Stimulated activated CD8-positive, alpha-beta memory T cell treated with anti-CD3 and anti-CD28 coated beads, Interleukin-7, amount 100 ng/mL, for 1 hour (primary cell): Measurements from ENCODE around the gene B4GALNT4.
"Not testable (repeated sequence)": the region's sequence is repeated elsewhere in the genome, so short reads cannot be mapped to it uniquely, and the experiment has no call there.

Experiments used
- DNase-seq, 2 donors: peaks; one replicate each; pipeline ENCODE4 v3.0.0-alpha.2; 2020; ENCODE audit warnings: low read depth in 2 of 2

Gene B4GALNT4

DNA sequence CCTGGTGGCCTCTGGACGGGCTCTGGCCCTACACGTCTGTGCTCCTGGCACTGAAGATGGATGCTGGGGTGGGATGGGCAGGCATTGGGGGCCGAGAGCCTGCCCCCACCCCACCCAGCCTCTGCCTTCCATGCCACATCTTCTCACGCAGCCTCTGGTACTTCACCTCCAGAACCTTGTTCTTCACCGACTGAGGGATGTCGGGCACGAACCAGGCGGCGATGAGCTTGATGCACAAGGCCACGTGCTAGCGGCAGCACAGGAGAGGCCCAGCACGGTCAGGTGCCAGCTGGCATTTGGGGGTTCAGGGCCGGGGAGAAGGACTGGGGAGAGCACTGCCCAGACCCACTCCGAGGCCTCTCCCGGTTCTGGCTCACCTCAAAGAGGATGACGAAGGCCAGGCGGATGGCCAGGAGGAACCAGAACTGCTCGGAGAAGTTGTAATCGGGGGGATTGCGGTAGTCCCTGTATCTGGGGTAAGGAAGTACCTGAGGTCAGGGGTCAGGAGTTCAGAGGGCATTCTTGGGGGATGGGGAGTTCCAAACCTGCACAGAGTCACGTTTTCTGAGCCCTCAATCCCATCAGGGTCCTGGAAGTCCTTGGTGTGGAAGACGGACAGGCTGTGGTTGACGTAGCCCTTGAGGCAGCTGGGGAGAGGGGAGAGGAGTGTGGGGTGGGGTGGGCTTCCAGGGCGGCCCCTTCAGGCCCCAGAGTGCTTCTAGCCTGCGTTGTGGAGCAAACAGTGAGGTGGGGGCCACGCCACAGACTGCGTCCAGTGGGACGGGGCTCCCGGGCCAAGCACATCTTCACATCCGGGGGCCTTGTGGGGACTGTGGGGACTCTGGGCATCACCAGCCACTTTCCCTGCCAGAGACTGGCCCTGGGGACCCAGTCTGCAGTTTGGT lies 49.3 kb downstream of the B4GALNT4 start:
- DNase-seq, result no peak

- DNase-seq, result no peak
Measured at GRCh38 chr11:419248-420005, 50.1 kb downstream of the B4GALNT4 start.

- DNase-seq, result no peak
Measured at GRCh38 chr11:420054-420910, 51.0 kb downstream of the B4GALNT4 start.

DNA sequence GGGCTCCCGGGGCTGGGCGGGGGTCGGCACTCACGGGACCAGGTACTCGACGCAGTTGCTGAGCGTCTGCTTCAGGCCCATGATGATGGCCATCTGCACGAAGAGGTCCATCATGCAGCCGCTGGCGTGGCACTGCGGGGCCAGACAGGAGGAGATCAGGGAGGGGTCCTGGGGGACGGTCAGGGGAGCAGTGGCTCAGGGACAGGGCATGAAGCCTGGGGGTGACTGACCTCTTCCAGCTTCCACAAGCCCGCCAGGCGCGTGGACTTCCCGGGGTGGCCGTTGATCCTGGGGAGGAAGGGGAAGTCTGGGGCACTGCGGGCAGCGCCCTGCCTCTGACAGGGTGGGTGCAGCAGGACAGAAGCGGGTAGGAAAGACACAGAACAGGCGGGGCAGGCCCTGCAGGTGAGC lies 51.6 kb downstream of the B4GALNT4 start:
- DNase-seq, result no peak

DNA sequence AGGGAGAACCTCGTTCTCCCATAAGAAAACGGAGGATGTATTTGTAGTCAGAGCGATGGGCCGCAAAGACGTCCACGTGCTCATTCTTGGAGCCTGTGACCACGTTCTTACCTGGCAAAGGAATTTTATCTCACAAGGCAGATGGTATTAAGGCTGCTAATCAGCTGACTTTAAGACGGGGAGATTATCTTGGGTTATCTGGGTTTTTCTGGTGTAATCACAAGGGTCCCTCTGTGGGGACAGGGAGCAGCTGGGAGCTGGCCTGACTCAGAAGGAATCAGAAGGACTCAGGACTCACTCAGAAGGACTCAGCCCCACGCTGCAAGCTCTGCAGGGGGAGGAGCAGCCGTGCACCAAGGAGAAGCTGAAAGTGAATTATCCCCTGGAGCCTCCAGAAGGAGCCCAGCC lies 53.0 kb downstream of the B4GALNT4 start:
- no peak for DNase-seq

GRCh38 chr11:424232-424631 lies 54.9 kb downstream of the B4GALNT4 start:
- no peak for DNase-seq

- not testable (repeated sequence) for DNase-seq
Measured at GRCh38 chr11:424766-425165, 55.5 kb downstream of the B4GALNT4 start.

GRCh38 chr11:425301-425700 lies 56.0 kb downstream of the B4GALNT4 start:
- DNase-seq, result no peak

DNA sequence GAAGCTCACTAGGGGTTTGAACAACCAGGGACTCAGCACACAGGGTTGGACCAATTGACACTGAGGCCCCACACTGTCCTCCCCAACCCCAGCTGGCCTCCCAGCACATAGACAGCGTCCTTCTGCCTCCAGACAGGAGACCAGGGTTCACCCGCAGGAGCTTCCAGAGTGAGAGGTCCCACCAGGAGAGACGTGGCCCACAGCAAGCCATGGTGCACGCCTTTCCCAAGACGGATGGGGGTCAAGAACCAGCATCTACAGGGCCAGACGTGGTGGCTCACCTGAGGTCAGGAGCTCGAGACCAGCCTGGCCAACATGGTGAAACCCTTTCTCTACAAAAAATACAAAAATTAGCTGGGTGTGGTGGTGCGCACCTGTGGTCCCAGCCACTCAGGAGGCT lies 57.6 kb downstream of the B4GALNT4 start:
- no peak for DNase-seq

- no peak for DNase-seq
Measured at GRCh38 chr11:428295-428694, 59.0 kb downstream of the B4GALNT4 start.

DNA sequence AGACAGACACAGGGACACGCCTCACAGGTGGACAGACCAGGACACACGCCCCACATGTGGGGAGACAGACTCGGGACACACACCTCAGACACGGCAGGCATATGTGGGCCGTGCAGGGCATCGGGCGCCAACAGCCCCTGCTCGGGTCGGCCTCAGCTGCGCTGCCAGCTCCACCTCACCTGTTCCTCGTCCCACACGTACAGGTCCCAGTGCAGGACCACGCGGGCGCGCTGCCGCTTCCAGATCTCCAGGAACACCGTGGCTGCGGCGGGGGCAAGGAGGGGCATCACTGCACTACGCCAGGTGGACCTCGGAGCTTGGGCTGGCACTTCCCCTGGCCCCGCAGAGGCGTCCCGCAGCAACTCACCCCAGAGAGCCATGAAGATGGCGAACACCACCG lies 60.1 kb downstream of the B4GALNT4 start:
- DNase-seq, result no peak

DNA sequence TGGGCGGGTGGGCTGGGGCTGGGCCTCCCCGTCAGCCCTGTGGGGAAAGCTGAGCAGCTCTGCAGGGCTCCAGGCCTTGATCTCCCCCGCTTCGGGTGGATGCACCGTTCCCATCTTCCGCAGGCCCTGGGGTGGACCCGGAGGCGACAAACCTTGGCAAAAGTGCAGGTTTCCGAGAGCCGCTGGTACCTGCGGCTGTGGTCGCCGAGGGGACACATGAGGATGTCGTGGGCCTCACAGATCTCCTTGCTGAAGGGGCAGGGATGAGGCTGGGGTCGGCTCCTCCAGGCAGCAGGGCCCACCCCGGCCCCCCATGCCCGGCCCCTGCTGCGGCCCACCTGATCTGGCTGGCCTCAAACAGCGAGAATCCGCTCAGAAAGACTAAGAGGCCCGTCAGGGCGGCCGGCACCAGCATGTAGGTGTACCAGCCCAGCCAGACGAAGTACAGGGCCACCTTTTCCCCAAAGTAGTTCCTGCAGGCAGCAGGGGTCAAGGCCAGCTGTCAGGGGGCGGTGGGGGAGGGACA lies 60.7 kb downstream of the B4GALNT4 start:
- no peak for DNase-seq
